ENCODE data around the gene STAC3.

DNA sequence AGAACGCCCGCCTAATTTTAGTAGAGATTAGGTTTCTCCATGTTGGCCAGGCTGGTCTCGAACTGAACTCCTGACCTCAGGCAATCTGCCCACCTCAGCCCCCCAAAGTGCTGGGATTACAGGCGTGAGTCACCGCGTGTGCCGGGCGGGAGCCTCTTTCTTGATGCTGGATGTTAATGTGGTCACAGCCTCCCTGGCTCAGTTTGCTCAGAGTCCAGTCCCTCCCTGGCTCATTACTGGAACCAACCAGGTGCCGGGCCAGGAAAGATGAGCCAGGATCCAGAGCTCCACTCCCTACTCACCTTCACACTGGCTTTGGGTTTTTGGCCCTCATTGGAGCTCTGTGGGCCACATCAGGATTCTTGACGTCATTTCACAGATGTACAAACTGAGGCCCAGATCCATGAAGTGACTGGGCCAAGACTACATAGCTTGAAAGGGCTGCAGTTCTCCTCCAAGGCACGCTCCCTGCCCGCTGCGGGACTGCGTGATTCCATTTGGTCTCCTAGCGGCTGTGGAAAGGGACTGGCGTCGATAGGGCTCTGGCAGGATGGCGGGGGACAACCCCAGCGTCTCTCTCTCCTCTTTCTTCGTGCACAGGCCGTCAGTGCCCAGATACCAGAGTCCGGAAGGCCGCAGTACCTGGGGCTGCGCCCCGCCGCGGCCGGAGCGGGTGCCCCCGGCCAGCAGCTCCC is 26.6 kb downstream of the STAC3 start:
- TF ChIP-seq, protein P1, sequence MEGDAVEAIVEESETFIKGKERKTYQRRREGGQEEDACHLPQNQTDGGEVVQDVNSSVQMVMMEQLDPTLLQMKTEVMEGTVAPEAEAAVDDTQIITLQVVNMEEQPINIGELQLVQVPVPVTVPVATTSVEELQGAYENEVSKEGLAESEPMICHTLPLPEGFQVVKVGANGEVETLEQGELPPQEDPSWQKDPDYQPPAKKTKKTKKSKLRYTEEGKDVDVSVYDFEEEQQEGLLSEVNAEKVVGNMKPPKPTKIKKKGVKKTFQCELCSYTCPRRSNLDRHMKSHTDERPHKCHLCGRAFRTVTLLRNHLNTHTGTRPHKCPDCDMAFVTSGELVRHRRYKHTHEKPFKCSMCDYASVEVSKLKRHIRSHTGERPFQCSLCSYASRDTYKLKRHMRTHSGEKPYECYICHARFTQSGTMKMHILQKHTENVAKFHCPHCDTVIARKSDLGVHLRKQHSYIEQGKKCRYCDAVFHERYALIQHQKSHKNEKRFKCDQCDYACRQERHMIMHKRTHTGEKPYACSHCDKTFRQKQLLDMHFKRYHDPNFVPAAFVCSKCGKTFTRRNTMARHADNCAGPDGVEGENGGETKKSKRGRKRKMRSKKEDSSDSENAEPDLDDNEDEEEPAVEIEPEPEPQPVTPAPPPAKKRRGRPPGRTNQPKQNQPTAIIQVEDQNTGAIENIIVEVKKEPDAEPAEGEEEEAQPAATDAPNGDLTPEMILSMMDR (IDR thresholded peaks at IDR 0.05) = no peak
- no peak for TF ChIP-seq POLR2A (IDR thresholded peaks at IDR 0.05)
- no peak for TF ChIP-seq POLR2AphosphoS5 (IDR thresholded peaks at IDR 0.05; ENCODE audit: insufficient read depth in 1 of 2, low read depth in 1 of 2)
